HG02798 (cell line): ENCODE measurements around the gene LTBP4.
"Not testable (repeated sequence)": the region's sequence is repeated elsewhere in the genome, so short reads cannot be mapped to it uniquely, and the experiment has no call there.

ENCODE experiments used
- ATAC-seq: cut with Tn5 transposase; IDR thresholded peaks from one replicate; pipeline ENCODE4 v1.9.1; 2021; ENCODE audit warnings: mild to moderate bottlenecking; ENCODE audit not compliant: unreplicated experiment, poor library complexity

LTBP4 gene

DNA sequence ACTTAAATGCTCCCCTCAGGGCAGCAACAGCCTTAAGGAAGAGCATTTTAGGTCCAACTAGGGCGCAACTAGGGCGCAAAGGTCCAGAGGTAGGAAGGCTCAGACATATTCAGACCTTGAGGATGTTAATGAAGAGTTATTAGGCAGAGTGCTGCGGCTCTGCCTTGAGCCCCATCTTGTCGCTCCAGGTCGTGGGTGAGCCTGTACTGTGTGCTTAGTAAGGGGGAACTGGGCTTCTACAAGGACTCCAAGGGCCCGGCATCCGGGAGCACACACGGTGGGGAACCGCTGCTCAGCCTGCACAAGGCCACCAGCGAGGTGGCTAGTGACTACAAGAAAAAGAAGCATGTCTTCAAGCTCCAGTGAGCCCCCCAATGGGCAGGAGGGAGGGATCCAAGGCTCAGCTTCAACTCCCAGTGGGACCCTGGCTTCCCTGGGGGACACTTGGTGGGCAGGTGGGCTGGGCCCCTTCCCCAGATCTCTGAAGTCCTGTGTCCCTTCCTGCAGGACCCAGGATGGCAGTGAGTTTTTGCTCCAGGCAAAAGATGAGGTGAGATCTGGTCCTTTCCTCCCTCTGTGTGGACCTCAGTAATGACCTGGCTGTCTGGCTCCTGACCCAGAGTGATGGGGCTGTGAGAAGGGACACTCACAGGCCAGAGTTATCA lies 29.2 kb upstream of the LTBP4 start:
- ATAC-seq = no peak

DNA sequence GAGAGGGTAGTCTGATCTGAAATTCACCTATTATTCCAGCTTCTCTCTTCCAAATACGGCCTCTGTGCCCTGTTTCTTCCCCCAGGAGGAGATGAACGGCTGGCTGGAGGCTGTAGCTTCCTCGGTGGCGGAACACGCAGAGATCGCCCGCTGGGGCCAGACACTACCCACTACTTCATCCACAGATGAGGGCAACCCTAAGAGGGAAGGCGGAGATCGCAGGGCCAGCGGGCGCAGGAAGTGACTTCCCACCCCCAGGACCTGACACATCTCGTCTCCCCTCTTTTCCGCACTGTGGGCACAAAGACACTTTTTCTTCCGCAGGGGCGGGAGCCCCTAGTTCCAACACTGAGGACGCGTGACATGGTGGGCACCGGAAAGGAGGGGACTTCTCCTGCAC lies 25.8 kb upstream of the LTBP4 start:
- ATAC-seq = no peak

DNA sequence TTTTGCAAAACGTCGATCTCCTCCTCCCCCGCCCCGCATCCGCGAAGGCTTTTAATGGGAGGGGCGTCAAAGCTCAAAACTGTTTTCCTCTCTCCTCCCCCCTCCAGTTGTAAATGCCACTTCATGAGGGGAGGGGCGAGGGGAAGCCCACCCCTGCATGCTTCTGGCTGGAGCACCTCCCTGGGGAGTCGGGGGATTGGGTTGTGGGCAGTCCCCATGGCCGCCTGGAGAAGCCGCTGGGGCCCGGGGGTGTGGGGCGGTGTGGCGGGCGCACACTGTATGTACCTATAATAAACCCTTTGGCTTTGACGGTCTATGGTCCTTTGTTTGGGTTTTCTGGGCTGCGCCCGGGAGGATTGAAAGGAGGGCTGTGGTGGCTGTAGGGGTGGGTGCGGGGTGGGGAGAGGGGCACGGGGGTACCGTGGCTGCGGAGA lies 25.0 kb upstream of the LTBP4 start:
- no peak for ATAC-seq

DNA sequence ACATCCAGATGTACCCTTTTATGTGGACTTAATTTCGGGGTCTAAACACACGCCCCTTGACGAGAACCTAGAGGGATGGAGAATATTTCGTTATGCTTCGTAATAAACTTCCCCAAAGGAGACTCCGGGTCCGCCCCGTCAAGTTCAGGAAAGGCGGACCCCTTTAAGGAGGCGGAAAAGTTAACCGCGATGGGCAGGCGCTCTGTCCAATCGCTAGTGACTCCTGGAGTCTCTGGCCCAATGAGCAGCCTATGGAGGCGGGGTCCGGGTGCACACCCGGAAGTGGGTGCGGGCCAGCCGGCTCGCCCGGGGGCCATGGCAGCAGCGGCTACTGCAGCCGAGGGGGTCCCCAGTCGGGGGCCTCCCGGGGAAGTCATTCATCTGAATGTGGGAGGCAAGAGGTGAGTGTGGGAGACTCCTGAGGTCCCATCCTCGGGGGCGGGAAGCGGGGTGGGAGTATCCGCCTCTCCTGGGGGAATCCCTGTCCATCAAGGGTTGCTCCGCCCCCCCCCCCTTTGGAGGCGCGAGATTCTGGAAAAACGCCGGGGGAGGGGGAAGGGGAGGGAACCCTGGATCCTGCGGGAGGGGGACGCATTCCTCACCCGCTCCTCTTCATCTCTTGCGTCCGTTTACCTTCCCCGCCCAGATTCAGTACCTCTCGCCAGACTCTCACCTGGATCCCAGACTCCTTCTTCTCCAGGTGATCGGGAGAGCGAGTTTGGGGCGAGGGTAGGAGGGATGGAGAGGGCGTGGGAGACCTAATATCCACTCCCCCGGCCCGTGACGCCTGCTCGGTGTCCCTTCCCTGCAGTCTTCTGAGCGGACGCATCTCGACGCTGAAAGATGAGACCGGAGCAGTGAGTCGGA lies 24.4 kb upstream of the LTBP4 start, which contains the start of gene SHKBP1:
TSS of gene SHKBP1 (plus strand) at position 289 of the 867 bp plus-strand sequence. CDS start at position 316, 27 bp downstream.
- peak; percentile 97 for ATAC-seq

DNA sequence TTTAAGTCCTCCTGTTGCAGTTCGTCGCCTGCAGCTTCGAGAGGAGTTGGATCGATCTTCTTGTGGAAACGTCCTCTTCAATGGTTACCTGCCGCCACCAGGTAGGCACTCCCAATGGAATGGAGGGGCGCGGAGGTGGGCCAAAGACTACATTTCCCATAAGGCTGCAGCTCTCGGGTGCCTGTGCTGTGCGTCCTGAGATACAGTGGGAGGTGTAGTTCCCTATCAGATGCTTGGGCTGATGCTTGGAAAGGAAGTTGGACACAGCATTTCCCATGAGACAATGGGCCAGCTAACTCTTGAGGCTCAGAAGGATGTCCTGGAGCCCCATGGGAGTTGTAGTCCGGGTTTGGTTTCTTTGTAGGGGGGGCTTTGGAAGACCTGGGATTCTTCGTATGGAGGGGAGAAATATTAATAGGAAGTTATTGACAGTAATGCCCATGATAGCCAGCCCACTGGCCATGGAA lies 22.7 kb upstream of the LTBP4 start:
- ATAC-seq = no peak

DNA sequence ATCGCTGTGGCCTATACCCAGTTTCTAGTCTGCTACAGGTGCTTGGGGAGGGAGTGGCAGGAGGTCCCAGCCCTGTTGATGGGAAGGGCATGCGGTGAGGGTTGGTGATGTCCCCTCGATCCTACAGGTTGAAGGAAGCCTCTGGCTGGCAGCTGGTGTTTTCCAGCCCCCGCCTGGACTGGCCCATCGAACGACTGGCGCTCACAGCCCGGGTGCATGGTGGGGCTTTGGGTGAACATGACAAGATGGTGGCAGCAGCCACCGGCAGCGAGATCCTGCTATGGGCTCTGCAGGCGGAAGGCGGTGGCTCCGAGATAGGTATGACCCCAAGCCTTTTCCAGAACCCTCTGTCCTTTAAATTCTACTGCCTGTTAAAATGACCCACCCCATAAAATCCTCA lies 20.6 kb upstream of the LTBP4 start:
- no peak for ATAC-seq

DNA sequence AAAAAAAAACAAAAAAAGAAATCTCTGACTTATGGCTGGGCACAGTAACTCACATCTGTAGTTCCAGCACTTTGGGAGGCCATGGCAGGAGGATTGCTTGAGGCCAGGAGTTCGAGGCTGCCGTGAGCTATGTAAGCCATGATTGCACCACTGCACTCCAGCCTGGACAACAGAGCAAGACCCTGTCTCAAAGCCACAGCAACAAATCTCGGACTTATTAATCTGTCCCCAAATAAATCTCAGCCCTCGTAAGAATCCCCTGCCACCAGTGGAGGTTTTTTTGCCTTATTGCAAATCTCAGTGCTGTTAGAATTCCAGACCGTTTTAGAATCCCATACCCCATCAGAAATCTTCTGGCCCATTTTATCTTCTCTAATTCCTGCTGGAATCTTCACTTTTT lies 19.6 kb upstream of the LTBP4 start:
- no peak for ATAC-seq

DNA sequence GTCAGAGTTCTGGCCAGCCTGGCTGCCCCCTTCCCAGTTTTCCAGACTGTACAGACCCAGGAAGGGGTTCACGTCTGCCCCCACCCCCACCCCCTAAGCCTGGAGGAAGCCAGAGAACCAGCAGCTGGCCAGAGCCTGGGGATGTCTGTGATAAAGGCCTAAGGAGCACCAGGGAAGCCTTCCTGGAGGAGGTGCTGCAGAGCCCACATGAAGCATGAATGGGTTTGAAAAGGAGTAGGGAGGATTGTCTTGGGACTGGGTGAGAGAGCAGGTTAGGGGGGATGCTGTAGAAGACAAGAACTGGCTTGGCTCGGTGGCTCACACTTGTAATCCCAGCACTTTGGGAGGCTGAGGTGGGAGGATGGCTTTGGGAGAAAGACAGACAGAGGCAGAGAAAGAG lies 18.7 kb upstream of the LTBP4 start:
- ATAC-seq = no peak

DNA sequence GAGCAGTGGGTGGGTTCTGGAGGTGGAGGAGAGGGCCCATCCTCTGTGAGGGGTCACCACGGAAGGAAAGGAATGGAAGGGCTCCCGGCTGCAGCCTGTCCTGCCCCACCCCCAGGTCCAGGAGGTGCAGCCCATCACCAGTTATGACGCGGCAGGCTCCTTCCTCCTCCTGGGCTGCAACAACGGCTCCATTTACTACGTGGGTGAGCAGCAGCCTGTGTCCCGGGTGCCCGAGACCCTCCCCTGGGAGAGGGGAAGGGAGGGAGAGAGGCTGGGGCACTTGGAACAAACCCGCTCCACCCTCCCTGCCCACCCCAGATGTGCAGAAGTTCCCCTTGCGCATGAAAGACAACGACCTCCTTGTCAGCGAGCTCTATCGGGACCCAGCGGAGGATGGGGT lies 17.9 kb upstream of the LTBP4 start:
- no peak for ATAC-seq

DNA sequence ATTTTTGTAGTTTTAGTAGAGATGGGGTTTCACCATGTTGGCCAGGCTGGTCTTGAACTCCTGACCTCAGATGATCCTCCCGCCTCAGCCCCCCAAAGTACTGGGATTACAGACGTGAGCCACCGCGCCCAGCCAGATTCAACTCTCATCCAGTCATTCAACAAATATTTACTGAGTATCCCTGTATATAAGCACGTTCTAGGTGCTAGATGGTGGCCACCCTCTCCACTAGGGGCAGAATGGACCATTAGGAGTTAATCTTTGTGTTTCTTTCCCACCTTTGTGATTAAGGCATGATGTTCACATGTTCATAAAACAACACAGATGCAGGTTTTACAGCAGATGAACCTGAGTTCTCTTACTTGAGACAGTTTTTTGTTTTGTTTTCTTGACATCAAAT lies 17.2 kb upstream of the LTBP4 start:
- no peak for ATAC-seq

DNA sequence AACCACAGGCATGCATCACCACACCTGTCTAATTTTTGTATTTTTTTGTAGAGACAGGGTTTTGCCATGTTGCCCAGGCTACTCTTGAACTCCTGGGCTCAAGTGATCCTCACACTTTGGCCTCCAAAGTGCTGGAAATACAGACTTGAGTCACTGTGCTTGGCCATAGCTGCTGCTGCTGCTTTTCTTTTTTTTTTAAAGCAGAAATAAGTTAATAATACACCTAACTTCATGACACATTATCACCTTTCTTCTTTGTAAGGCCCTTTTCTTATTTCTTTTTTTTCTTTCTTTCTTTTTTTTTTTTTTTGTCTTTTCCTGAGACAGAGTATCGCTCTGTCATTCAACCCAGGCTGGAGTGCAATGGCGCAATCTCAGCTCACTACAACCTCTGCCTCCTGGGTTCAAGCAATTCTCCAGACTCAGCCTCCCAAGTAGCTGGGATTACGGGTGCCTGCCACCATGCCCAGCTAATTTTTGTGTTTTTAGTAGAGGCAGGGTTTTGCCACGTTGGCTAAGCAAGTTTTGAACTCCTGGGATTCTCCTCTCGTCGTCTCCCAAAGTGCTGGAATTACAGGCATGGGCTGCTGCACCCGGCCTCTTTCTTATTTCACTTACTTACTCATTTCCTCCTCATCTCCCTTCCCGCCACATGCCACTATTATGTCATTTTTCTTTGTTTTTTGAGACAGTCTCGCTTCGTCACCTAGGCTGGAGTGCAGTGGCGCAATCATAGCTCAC lies 15.8 kb upstream of the LTBP4 start:
- no peak for ATAC-seq

DNA sequence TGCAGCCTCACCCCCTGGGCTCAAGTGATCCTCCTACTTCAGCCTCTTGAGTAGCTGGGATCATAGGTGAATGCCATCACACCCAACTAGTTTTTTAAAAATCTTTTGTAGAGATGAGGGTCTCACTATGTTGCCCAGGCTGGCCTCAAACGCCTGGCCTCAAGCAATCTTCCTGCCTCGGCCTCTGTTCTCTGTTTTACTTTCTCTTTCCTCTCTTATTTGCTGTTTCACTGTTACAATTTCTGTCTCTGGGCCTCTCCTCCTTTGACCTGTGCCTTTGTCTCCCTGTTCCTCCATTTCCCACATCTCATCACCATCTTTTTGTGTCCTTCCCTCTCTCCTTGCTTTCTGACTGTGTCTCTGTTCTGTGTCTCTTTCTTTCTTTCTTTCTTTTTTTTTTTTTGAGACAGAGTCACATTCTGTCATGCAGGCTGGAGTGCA lies 15.2 kb upstream of the LTBP4 start:
- no peak for ATAC-seq

DNA sequence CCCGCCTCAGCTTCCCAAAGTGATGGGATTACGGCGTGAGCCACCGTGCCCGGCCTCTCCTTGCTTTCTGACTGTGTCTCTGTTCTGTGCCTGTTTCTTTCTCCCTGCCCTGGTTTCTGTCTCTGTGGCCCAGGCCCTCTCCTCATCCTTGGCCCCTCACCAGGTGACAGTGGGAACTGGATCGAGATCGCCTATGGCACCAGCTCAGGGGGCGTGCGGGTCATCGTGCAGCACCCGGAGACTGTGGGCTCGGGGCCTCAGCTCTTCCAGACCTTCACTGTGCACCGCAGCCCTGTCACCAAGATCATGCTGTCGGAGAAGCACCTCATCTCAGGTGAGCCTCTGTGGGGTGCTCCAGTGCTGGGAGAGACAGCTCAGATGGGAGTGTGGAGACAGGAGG lies 14.6 kb upstream of the LTBP4 start:
- ATAC-seq = no peak

DNA sequence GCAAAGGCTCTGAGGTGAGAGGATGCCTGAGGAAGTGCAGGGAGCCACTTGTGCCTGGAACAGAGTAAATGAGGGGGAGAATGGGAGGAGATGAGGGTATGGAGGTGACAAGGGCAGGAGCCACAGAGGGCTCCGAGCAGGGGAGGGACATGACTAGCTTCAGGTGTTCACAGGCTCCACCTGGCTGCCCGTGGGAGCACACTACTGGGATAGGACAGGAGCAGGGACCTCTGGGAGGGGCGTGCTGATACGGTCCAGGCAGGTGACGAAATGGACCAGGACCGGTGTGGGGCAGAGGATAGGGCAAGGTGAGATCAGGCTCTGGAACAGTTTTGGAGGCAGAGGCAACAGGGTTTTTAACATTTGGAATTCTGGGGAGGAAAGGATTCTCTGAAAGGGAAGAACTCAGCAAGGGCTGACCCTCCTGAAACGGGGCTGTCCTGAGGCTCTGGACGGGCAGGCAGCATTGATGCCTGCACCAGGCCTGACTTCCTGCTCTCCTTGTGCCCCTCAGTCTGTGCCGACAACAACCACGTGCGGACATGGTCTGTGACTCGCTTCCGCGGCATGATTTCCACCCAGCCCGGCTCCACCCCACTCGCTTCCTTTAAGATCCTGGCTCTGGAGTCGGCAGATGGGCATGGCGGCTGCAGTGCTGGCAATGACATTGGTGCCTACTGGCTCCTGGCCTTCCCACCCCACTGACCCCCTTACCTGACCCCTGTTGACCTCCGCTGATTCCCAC lies 12.9 kb upstream of the LTBP4 start:
- no peak for ATAC-seq

DNA sequence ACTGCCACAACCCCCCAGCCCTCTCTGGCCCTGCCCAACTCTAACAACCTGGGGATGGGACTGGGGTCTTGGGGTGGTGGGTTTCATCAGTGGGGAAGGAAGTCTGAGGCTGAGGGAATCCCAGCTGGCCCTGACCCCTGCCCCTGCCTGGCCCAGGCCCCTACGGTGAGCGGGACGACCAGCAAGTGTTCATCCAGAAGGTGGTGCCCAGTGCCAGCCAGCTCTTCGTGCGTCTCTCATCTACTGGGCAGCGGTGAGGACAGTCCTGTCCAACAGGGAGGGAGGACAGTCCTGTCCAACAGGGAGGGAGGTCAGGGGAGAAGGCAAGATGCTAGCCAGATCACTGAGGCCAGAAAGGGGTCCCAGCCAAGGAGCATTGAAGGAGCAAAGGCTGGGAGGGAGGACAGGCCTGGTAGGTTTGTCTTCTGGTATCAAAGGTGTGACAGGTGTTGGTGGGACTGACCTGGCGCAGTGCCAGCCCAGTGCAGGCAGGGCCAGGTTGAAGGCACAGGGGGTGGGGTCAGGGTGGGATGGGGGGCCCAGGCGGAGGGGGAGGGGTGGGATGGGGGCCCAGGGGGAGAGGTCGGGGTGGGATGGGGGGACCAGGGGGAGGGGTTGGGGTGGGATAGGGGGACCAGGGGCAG lies 12.1 kb upstream of the LTBP4 start:
- no peak for ATAC-seq

DNA sequence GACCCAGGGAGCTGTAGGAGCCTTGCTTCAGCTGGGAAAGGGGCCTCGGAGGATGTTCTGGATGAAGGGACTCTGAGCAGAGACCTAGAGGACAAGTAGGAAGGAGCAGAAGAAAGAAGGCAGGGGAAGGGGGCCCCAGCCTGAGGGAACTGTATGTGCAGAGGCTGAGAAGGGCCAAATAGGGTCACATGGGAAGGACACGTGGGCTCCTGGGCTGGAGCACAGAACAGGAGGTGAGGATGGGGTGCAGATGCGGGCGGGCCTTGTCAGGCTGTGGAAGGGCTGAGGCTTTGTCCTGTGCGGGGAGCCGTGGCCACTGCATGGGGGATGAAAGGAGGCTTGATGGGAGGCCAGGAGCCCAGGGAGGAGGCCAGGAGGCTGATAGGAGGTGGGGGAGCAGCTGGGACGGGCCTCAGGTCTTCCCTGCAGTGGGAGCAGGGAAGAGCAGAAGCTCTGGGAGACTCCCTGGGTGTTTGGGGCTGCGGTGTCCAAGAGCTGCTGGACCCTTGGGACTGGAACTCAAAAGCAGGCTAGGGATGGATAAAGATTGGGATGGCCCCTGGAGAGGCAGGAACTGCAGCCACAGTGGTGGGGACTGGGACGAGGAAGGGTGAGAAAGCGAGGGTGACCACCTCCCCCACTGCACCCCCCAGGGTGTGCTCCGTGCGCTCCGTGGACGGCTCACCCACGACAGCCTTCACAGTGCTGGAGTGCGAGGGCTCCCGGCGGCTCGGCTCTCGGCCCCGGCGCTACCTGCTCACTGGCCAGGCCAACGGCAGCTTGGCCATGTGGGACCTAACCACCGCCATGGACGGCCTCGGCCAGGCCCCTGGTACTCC lies 11.4 kb upstream of the LTBP4 start:
- no peak for ATAC-seq

DNA sequence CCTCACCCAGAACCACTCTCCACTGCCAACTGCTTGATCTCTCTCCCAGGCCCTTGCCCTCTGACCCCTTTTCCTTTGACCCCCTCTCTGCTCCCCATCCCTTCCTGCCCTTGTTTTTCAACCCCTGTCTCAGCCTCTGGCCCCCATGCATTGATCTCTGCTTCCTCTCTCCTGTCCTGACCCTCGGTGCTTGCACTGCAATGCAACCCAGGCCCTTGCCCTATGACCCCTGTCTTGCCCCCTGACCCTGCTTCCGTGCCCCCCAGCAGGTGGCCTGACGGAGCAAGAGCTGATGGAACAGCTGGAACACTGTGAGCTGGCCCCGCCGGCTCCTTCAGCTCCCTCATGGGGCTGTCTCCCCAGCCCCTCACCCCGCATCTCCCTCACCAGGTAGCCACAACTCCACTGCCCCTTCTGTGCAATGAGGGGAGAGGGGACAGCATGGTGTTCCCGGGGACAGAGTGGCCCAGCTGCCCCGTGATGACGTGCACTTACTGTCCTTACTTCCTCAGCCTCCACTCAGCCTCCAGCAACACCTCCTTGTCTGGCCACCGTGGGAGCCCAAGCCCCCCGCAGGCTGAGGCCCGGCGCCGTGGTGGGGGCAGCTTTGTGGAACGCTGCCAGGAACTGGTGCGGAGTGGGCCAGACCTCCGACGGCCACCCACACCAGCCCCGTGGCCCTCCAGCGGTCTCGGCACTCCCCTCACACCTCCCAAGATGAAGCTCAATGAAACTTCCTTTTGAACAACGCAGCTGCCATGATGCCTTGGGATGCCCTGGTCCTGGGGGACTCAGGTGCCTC lies 10.5 kb upstream of the LTBP4 start:
- ATAC-seq = no peak

DNA sequence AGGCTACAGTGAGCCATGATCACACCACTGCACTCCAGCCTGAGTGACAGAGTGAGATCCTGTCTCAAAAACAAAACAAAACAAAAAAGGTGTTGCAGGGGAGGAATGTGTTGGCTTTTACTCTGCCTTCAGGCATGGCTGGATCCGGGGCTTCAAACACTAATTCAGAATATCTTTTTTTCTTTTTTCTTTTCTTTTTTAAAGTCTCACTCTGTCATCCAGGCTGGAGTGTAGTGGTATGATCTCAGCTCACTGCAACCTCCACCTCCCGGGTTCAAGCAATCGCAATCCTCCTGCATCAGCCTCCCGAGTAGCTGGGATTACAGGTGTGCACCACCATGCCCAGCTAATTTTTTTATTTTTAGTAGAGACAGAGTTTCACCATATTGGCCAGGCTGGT lies 9.4 kb upstream of the LTBP4 start:
- ATAC-seq = not testable (repeated sequence)
